ENCODE data around the gene UNC5C.

UNC5C gene

DNA sequence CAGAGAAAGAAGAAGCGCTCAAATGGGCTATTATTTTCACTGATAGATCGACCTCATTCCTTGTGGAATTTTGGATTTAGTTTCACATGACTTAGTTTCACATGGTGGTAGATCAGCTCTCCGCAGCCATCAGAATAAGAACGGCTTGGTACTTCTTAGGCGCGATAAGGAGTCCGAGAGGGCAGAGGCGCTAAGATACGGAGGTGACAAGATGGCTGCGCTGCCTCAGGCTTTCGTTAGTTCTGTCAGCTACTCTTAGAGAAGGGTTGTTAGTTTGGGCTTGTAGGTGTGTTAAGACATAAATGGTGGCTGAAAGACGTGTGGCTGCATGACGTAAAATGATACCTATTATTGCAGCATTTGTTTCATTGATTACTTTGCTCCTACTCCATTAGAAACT, 169.1 kb downstream of the UNC5C start:
- DNase-seq (ENCODE audit: low read depth in 2 of 2) = no peak
- no peak overlapping the region for H3K4me3 ChIP-seq (replicated peaks in 1 of 2; ENCODE audit: low read depth in 2 of 2, low read length in 2 of 2)
- TF ChIP-seq, protein P1, sequence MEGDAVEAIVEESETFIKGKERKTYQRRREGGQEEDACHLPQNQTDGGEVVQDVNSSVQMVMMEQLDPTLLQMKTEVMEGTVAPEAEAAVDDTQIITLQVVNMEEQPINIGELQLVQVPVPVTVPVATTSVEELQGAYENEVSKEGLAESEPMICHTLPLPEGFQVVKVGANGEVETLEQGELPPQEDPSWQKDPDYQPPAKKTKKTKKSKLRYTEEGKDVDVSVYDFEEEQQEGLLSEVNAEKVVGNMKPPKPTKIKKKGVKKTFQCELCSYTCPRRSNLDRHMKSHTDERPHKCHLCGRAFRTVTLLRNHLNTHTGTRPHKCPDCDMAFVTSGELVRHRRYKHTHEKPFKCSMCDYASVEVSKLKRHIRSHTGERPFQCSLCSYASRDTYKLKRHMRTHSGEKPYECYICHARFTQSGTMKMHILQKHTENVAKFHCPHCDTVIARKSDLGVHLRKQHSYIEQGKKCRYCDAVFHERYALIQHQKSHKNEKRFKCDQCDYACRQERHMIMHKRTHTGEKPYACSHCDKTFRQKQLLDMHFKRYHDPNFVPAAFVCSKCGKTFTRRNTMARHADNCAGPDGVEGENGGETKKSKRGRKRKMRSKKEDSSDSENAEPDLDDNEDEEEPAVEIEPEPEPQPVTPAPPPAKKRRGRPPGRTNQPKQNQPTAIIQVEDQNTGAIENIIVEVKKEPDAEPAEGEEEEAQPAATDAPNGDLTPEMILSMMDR (IDR thresholded peaks at IDR 0.05; ENCODE audit: low read depth, low read length) = no peak

DNA sequence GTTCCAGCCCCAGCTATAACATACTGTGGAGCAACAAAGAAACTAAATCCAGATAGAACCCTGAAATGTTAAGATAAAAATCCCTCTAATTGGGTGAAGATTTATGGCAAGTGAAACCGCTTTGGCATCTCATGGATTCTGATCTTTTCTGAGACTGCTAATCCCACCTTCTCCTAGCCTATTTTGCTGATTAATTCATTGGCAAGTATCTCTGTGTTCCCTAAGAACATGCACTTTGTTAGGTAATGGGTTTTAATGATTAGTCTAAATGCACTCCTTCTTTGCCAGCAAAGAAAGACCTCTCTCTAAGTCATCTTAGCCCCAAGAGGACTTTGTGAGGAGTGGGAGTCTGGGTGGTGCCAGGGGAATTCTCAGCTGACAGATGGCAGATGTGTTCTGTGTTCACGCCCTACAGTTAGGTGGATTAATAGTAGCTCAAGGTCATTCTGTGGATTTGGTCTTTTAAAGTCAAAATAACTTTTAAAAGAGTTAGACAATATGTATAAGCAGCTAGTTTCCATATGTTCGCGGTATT, 171.3 kb downstream of the UNC5C start:
- TF ChIP-seq, protein P1 (IDR thresholded peaks at IDR 0.05; ENCODE audit: low read depth, low read length) = no peak
- H3K4me3 ChIP-seq (replicated peaks in 1 of 2; ENCODE audit: low read depth in 2 of 2, low read length in 2 of 2) = no peak overlapping the region
- DNase-seq (ENCODE audit: low read depth in 2 of 2) = no peak

DNA sequence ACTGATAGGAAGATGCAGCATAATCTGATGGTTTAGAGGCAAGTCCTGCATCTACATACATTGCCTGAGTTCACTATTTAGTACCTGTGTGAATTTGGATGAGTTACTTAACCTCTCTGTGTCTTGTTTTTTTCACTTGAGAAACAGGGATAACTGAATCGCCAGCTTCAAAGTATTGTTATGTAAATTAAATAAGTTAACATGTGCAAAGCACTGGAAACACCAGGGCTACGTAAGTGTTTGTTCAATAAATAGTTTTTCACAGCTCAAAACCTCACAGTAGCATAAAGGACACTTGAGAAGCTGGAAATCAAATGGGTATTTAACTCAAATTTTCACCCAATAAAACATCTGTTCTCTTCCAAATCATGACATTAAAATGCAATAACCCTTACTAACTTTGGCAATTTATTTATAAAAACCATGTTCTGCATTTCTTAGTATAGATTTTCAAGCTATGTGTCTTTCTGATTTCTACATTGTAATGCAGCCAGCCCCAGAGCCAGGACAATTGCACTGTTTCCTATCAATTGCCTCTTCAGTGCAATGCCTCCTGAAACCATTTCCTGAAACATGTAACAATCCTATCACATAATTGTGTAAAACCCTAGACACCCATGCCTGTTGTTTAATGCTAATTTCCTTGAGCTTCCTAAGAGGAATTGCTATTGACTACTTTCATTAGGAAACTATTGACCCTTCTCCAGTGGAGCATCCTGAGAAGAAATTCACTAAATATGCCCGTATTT, 177.1 kb downstream of the UNC5C start:
- no peak overlapping the region for H3K4me3 ChIP-seq (replicated peaks in 1 of 2; ENCODE audit: low read depth in 2 of 2, low read length in 2 of 2)
- no peak for DNase-seq (ENCODE audit: low read depth in 2 of 2)
- TF ChIP-seq, protein P1 (IDR thresholded peaks at IDR 0.05; ENCODE audit: low read depth, low read length) = no peak

- TF ChIP-seq, protein P1 (IDR thresholded peaks at IDR 0.05; ENCODE audit: low read depth, low read length) = no peak
- no peak overlapping the region for H3K4me3 ChIP-seq (replicated peaks in 1 of 2; ENCODE audit: low read depth in 2 of 2, low read length in 2 of 2)
Observed at GRCh38 chr4:95367824-95368223, 180.9 kb downstream of the UNC5C start.

DNA sequence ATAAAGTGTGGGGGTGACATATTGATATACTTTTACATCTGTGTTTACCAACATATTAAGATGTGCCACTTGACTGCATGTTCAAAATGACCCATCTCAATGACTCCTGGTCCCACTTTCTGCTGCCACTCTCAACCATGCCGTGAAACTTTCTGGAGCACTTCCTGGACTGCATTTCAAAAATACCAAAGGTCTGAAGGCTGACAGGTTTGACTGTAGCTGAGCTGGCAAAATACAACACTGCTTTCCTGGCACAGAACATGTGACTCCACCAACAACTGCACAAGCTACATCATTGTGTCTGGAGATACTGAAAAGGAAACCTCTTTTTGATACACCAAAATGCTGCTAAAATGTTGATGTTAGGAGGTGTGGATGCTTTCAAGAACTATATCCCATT, 184.8 kb downstream of the UNC5C start:
- no peak overlapping the region for H3K4me3 ChIP-seq (replicated peaks in 1 of 2; ENCODE audit: low read depth in 2 of 2, low read length in 2 of 2)
- peak; percentile 12 to 31 for DNase-seq (ENCODE audit: low read depth in 2 of 2)
- TF ChIP-seq, protein P1 (IDR thresholded peaks at IDR 0.05; ENCODE audit: low read depth, low read length) = no peak

More at GRCh38 chr4:95367824-95368223, 180.9 kb downstream of the UNC5C start:
- DNase-seq (ENCODE audit: low read depth in 2 of 2) = no peak

GRCh38 chr4:95363559-95363925, 185.2 kb downstream of the UNC5C start:
- TF ChIP-seq, protein P1 (IDR thresholded peaks at IDR 0.05; ENCODE audit: low read depth, low read length) = no peak
- DNase-seq (ENCODE audit: low read depth in 2 of 2) = no peak

More at GRCh38 chr4:95363559-95363925, 185.2 kb downstream of the UNC5C start:
- no peak overlapping the region for H3K4me3 ChIP-seq (replicated peaks in 1 of 2; ENCODE audit: low read depth in 2 of 2, low read length in 2 of 2)
